Naive thymus-derived CD4-positive, alpha-beta T cell (primary cell): Measurements from ENCODE around the gene RSPRY1. TPM values are rescaled to one million over a fixed set of nuclear protein-coding genes. Genes with fewer than 3 reads are reported as not detected.
A peak's percentile ranks its signal among the peaks of the same experiment; 100 is the strongest.

ENCODE experiments used
- ATAC-seq: fragments of 150-1000 bp; cut with Tn5 transposase; 2 replicates; pipeline ENCODE4 v1.10.0; 2021; ENCODE audit warnings: mild to moderate bottlenecking, moderate library complexity
- CTCF ChIA-PET: fragments of 350-600 bp; sonication (Branson Sonifier 250); formaldehyde crosslinking; loops from one replicate; lab custom pipeline; 2021; ENCODE audit warnings: antibody characterized with exemption; lab: Charles Lee
- POLR2A ChIA-PET: fragments of 350-600 bp; sonication (Branson Sonifier 250); formaldehyde crosslinking; loops from one replicate; lab custom pipeline; 2021; ENCODE audit warnings: antibody characterized with exemption, inconsistent platforms; lab: Charles Lee
- DNase-seq, 9 donors: peaks; one replicate each; pipeline versions ENCODE4 v3.0.0 to v3.0.0-alpha.2; 2020 to 2022; ENCODE audit warnings: mixed read lengths in 1 of 9
- H3K27ac ChIP-seq: one replicate; pipeline ENCODE4 v1.7.0; 2013; ENCODE audit warnings: mild to moderate bottlenecking, low read depth, low read length, moderate library complexity
- H3K27me3 ChIP-seq, 2 donors: one replicate each; pipeline ENCODE4 v1.7.0; 2013; ENCODE audit warnings: low read length in 2 of 2, mild to moderate bottlenecking in 2 of 2, moderate library complexity in 2 of 2; ENCODE audit not compliant: control insufficient read depth in 2 of 2, insufficient read depth in 2 of 2
- H3K36me3 ChIP-seq, 3 experiments: 1 replicate in 2 of 3; 2 replicates in 1 of 3; pipeline ENCODE4 v1.7.0; 2013; ENCODE audit warnings: low read length in 3 of 3, mild to moderate bottlenecking in 3 of 3, moderate library complexity in 1 of 3; ENCODE audit not compliant: insufficient read depth in 3 of 3, control insufficient read depth in 2 of 3
- H3K4me1 ChIP-seq, 2 donors: one replicate each; pipeline ENCODE4 v1.7.0; 2013; ENCODE audit warnings: low read length in 2 of 2, mild to moderate bottlenecking in 2 of 2, moderate library complexity in 1 of 2; ENCODE audit not compliant: control insufficient read depth in 2 of 2, insufficient read depth in 2 of 2
- H3K4me3 ChIP-seq: 2 replicates; pipeline ENCODE4 v1.7.0; 2013; ENCODE audit warnings: mild to moderate bottlenecking, low read length
- H3K9me3 ChIP-seq, 3 experiments: 1 replicate in 2 of 3; 2 replicates in 1 of 3; pipeline ENCODE4 v1.7.0; 2013; ENCODE audit warnings: low read length in 3 of 3; ENCODE audit not compliant: control insufficient read depth in 2 of 3
- H3K27ac Mint-ChIP-seq, 9 donors: one replicate each; pipeline ENCODE4 v1.8.0; 2020 to 2022; ENCODE audit warnings: mixed read lengths in 9 of 9, mild to moderate bottlenecking in 8 of 9, moderate library complexity in 5 of 9, inconsistent platforms in 2 of 9
- H3K27me3 Mint-ChIP-seq, 5 donors: one replicate each; pipeline ENCODE4 v1.8.0; 2021 to 2022; ENCODE audit warnings: mixed read lengths in 5 of 5, mild to moderate bottlenecking in 1 of 5
- H3K36me3 Mint-ChIP-seq, 5 donors: one replicate each; pipeline ENCODE4 v1.8.0; 2020 to 2022; ENCODE audit warnings: mixed read lengths in 5 of 5, mild to moderate bottlenecking in 3 of 5, inconsistent platforms in 1 of 5
- H3K4me1 Mint-ChIP-seq, 7 donors: one replicate each; pipeline ENCODE4 v1.8.0; 2020 to 2022; ENCODE audit warnings: mixed read lengths in 7 of 7, mild to moderate bottlenecking in 3 of 7, inconsistent platforms in 1 of 7
- H3K4me3 Mint-ChIP-seq, 10 donors: one replicate each; pipeline ENCODE4 v1.8.0; 2020 to 2022; ENCODE audit warnings: mild to moderate bottlenecking in 10 of 10, mixed read lengths in 10 of 10, moderate library complexity in 6 of 10, inconsistent platforms in 2 of 10
- H3K9me3 Mint-ChIP-seq, 11 donors: one replicate each; pipeline ENCODE4 v1.8.0; 2020 to 2022; ENCODE audit warnings: mixed read lengths in 11 of 11, mild to moderate bottlenecking in 4 of 11, inconsistent platforms in 1 of 11, moderate library complexity in 1 of 11
- intact Hi-C, 2 donors: fragments of 100-400 bp; cut with micrococcal nuclease; formaldehyde crosslinking; loops; one replicate each; pipeline ENCODE4 v1.15.1; 2023
- polyA plus RNA-seq, 2 donors: library from polyadenylated mRNA; unstranded; fragments of 300-500 nt; fragmentation: Illumina TruSeq; gene quantifications; one replicate each; pipeline ENCODE4 v1.2.3, GENCODE V29; 2021
- total RNA-seq, 6 experiments: library from RNA in 5 of 6; stranded (reverse) in 5 of 6; gene quantifications; 1 replicate in 5 of 6; 2 replicates in 1 of 6; pipeline ENCODE4 v1.2.3 and lab custom pipeline; 2021 to 2026

Gene RSPRY1
- total and polyA plus RNA-seq, 7 experiments from 2014 or later: 22.2 to 40.5 (median 33.6) TPM

DNA sequence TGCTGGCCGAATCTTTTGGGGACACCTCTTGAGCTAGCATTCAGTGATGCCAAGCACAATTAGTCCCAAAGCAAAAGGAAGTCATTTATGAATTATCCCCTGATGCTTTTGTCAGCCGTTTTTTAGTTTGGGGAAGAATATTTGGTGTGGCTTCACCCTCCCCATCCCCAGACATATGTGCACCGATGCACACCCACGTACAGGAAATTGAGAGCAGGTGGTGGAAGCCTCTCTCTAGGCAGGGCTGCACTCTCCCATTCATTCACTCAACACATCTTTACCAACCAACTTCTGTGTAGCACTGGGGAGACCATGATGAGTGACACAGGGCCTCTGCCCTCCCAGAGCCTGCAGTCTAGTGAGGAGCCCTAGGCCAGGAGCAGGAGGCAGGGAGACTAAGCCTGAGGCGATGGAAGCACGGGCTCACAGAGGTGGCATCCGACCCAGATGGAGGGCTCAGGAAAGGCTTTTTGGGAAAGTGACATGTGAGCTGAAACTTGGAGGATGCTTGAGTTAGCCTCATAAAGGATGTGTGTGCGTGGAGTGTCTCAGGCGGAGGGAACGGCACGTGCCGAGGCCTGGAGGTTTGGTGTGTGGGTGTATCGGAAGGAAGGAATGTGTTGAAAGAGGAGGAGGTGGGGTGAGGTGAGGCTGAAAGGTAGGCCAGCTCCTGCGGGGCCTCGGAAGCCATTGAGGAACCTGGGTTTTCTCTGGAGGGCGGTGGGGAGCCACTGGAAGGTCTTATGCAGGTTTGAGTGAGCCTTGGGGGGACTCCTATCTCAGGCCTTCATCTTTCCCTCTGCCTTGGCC is 44.1 kb upstream of the RSPRY1 start:
- no peaks in the 10 kb centered on the region for H3K27me3 Mint-ChIP-seq
- peak; percentile 84 for ATAC-seq
- H3K36me3 ChIP-seq: no peaks in the 10 kb centered on the region
- H3K27me3 ChIP-seq: no peaks in the 10 kb centered on the region
- peaks cover 0 to 6% (median 0%) of the 10 kb centered on the region in 11 donors for H3K9me3 Mint-ChIP-seq
- H3K4me3 Mint-ChIP-seq: peak overlapping the region; percentile 50 to 87 (median 77)
- peak overlapping the region; percentile 63 for H3K27ac ChIP-seq
- DNase-seq: peak in 6 of 9 donors; percentile 41 to 58 (median 54)
- no peaks in the 10 kb centered on the region for H3K9me3 ChIP-seq
- no peak overlapping the region for H3K4me3 ChIP-seq
- ChIA-PET CTCF (interaction anchor here (0.9 kb wide), 1 partner anchor 13 kb away, joined by 3 read pairs; no protein-coding TSS in a partner anchor), POLR2A (interaction anchor here (0.7 to 3.7 kb wide), 13 partner anchors 7 to 547 kb away, joined by 3 to 18 read pairs (median 3); partner anchors contain the start of genes HERPUD1 and PSME3IP1)
- peaks cover 31 to 85% (median 62%) of the 10 kb centered on the region in 7 donors for H3K4me1 Mint-ChIP-seq
- peaks cover 27 to 50% of the 10 kb centered on the region in 2 donors for H3K4me1 ChIP-seq
- peaks cover 0 to 11% (median 0%) of the 10 kb centered on the region in 5 donors for H3K36me3 Mint-ChIP-seq
- peak overlapping the region; percentile 83 to 99 (median 94) for H3K27ac Mint-ChIP-seq
- intact Hi-C loops: loop anchor here in 1 of 2 donors (2.0 kb wide), 1 partner anchor 15 kb away; no protein-coding TSS in a partner anchor

DNA sequence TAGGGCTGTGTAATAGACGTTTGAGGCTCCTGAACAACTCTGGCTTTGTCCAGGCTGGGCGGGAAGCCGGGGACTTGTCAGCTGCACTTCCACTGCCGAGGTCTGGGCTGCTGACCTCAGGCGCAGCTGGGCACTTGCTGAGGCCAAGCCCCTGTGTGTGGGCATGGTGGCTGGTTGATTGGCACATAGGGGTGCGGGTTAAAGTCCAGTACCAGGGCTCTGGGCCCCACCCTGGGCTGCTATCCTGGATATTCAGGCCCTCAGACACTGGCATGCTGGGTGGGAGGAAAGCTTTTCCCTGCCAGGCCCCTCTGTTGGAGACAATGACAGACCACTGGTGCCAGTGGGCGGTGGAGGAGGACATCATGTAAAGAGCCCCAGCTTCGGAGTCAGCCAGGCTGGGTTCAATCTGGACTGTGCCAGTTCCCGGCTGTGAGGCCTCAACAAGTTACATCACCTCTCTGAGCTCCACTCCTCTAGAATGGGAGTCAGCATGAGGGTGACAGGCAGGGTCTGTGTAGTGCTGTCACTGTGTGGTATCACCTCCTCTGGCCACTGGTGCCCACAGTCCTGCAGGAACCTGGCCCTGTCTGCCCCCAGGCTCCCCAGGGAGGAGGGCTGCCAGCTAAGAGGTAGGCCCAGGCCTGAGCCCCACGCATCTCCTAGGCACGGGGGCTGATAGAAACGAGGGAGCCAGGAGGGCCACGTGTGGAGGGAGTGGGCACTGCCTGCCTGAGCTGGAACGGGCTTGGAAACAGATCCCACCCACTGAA is 42.8 kb upstream of the RSPRY1 start:
- intact Hi-C loops: loop anchor here in 1 of 2 donors (2.0 kb wide), 1 partner anchor 13 kb away; no protein-coding TSS in a partner anchor
- Histone ChIP-seq H3K27ac (peak overlapping the region; percentile 63), H3K9me3 (no peaks in the 10 kb centered on the region), H3K36me3 (no peaks in the 10 kb centered on the region), H3K4me3 (no peak overlapping the region), H3K27me3 (no peaks in the 10 kb centered on the region), H3K4me1 (peaks cover 27 to 50% of the 10 kb centered on the region in 2 donors)
- POLR2A ChIA-PET: interaction anchor here (0.8 to 3.7 kb wide), 6 partner anchors 8 to 51 kb away, joined by 3 to 18 read pairs (median 4); partner anchors contain the start of gene CPNE2
- ATAC-seq: no peak
- H3K4me1 Mint-ChIP-seq: peaks cover 31 to 84% (median 58%) of the 10 kb centered on the region in 7 donors
- peak overlapping the region in 4 of 10 donors; percentile 16 to 80 (median 49) for H3K4me3 Mint-ChIP-seq
- H3K27ac Mint-ChIP-seq: peak overlapping the region in 7 of 9 donors; percentile 25 to 97 (median 91)
- peaks cover 0 to 6% (median 0%) of the 10 kb centered on the region in 11 donors for H3K9me3 Mint-ChIP-seq
- peaks cover 0 to 8% (median 0%) of the 10 kb centered on the region in 5 donors for H3K36me3 Mint-ChIP-seq
- CTCF ChIA-PET: interaction anchor here (0.7 to 1.3 kb wide), 2 partner anchors 13 to 51 kb away, joined by 3 to 4 read pairs; partner anchors contain the start of gene CPNE2
- DNase-seq: peak in 1 of 9 donors; percentile 10
- H3K27me3 Mint-ChIP-seq: no peaks in the 10 kb centered on the region

DNA sequence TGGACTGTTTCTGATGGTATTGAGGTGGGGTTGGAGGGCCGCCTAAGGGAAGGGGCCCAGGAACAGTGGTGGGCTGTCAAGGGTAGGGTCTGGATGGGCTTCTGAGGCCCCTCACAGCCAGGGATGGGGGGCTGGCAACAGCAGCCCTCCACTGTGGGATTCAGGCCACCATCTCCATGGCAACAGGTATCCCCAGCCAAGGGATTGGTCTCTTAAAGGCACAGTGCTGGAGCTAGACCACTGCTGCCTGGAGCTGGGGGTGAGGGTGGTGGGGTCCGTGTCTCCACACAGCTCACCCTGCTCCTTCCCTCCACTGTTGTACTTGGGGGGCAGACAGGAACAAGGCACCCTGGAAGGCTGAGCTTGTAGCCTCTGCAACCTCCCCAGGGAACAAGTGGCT is 42.1 kb upstream of the RSPRY1 start:
- ChIA-PET CTCF (interaction anchor here (0.5 to 1.3 kb wide), 3 partner anchors 13 to 180 kb away, joined by 3 to 4 read pairs (median 3); partner anchors contain the start of gene CPNE2), POLR2A (interaction anchor here (0.8 to 3.7 kb wide), 3 partner anchors 9 to 52 kb away, joined by 3 to 18 read pairs (median 4); partner anchors contain the start of gene CPNE2)
- Mint-ChIP-seq H3K36me3 (peaks cover 0 to 8% (median 0%) of the 10 kb centered on the region in 5 donors), H3K9me3 (peaks cover 0 to 2% (median 0%) of the 10 kb centered on the region in 11 donors), H3K4me1 (peaks cover 26 to 82% (median 52%) of the 10 kb centered on the region in 7 donors), H3K27me3 (no peaks in the 10 kb centered on the region), H3K4me3 (peak overlapping the region in 1 of 10 donors; percentile 54), H3K27ac (peak overlapping the region in 7 of 9 donors; percentile 29 to 92 (median 70))
- H3K27ac ChIP-seq: no peak overlapping the region
- H3K4me1 ChIP-seq: peaks cover 27 to 50% of the 10 kb centered on the region in 2 donors
- H3K9me3 ChIP-seq: no peaks in the 10 kb centered on the region
- no peaks in the 10 kb centered on the region for H3K36me3 ChIP-seq
- DNase-seq (no peak), ATAC-seq (no peak)
- intact Hi-C loops: no loop called here
- H3K27me3 ChIP-seq: no peaks in the 10 kb centered on the region
- H3K4me3 ChIP-seq: no peak overlapping the region

DNA sequence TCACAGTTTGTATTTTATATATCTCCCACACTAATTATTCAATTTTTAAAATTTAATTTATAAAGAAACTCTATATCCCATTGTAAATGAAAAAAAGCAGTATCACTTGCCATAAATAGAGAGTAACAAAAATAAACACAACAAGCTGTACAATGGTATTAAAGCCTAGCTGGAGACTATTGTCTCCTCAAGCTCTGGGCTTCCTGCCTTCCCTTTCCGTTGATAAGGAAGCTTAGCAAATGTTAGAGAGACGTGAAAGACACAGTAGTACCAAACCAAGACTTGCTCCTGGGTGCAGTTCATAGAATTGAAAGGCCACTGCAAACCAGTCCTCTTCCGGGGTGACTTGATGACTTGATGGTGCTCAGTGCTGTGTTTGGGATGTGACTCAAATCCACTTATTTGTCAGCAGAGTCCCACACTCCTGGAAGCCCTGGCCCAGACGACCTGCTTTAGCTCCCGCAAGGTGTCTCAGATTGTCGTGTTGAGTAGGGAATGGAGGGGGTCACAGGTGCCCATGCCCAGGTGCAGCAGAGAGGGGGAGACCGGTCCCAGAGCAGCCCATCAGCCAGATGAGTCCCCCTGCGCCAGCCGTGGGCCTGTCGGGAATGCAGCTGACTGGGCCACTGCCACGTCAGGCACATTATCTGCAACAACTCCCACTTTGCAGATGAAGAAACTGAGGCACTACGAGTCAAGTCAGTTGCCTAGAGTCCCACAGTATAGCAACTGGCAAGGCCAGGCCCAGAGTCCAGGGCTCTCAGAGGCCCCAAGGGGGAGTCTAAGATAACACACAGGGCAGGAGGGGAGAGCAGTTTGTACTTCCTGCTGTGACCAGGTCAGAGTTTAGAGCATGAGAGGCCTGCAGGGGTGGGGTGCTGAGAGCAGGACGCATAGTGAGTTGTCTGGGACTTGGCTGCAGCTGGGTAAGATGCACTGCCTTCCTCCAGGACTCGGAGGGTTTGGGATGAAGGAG is 40.8 kb upstream of the RSPRY1 start:
- H3K4me3 Mint-ChIP-seq: peak overlapping the region in 1 of 10 donors; percentile 13
- ATAC-seq (no peak), DNase-seq (peak in 1 of 9 donors; percentile 15)
- peaks cover 27 to 43% of the 10 kb centered on the region in 2 donors for H3K4me1 ChIP-seq
- H3K4me3 ChIP-seq: no peak overlapping the region
- H3K36me3 ChIP-seq: no peaks in the 10 kb centered on the region
- H3K27ac ChIP-seq: no peak overlapping the region
- peaks cover 26 to 69% (median 38%) of the 10 kb centered on the region in 7 donors for H3K4me1 Mint-ChIP-seq
- no peaks in the 10 kb centered on the region for H3K9me3 ChIP-seq
- peak overlapping the region in 5 of 9 donors; percentile 38 to 80 (median 56) for H3K27ac Mint-ChIP-seq
- peaks cover 0 to 2% (median 0%) of the 10 kb centered on the region in 11 donors for H3K9me3 Mint-ChIP-seq
- ChIA-PET CTCF (interaction anchor here (1.4 kb wide), 1 partner anchor 180 kb away, joined by 4 read pairs; no protein-coding TSS in a partner anchor), POLR2A (interaction anchor here (0.8 to 3.7 kb wide), 3 partner anchors 10 to 127 kb away, joined by 3 to 18 read pairs (median 4); partner anchors contain the start of gene PSME3IP1)
- peaks cover 0 to 8% (median 0%) of the 10 kb centered on the region in 5 donors for H3K36me3 Mint-ChIP-seq
- intact Hi-C loops: no loop called here
- H3K27me3 ChIP-seq: no peaks in the 10 kb centered on the region
- no peaks in the 10 kb centered on the region for H3K27me3 Mint-ChIP-seq

DNA sequence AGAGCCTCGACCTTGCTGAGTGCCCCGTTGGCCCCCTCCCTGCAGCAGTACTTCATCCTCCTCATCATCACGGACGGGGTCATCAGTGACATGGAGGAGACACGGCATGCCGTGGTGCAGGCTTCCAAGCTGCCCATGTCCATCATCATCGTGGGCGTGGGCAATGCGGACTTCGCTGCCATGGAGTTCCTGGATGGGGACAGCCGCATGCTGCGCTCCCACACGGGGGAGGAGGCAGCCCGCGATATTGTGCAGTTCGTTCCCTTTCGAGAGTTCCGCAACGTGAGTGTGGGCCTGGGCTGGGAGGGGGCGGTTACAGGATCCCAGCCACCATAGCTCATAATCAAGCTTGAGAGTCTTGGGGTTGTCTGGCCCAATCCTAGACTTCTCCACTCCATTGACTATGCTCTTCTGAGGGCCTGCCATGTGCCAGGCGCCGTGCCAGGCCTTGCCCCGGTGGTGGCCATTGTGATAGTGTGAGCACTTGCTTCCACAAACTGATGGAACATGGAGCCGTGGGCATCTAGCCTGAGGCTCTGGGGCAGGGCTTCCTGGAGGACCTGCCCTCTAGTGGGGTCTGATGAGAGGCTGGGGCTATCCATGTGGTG is 40.0 kb upstream of the RSPRY1 start:
- Histone ChIP-seq H3K9me3 (no peaks in the 10 kb centered on the region), H3K4me1 (peaks cover 19 to 36% of the 10 kb centered on the region in 2 donors), H3K27me3 (no peaks in the 10 kb centered on the region), H3K36me3 (no peaks in the 10 kb centered on the region), H3K4me3 (no peak overlapping the region), H3K27ac (no peak overlapping the region)
- ChIA-PET CTCF (interaction anchor here (1.4 kb wide), 1 partner anchor 181 kb away, joined by 4 read pairs; no protein-coding TSS in a partner anchor), POLR2A (no interaction called here)
- intact Hi-C loops: no loop called here
- H3K27ac Mint-ChIP-seq: peak overlapping the region in 1 of 9 donors; percentile 40
- ATAC-seq: no peak
- H3K36me3 Mint-ChIP-seq: peaks cover 0 to 8% (median 0%) of the 10 kb centered on the region in 5 donors
- H3K4me3 Mint-ChIP-seq: no peak overlapping the region
- DNase-seq: peak in 1 of 9 donors; percentile 16
- peaks cover 23 to 61% (median 35%) of the 10 kb centered on the region in 7 donors for H3K4me1 Mint-ChIP-seq
- peaks cover 0 to 2% (median 0%) of the 10 kb centered on the region in 11 donors for H3K9me3 Mint-ChIP-seq
- no peaks in the 10 kb centered on the region for H3K27me3 Mint-ChIP-seq
